ENCODE measurements around the gene WNT9B. TPM values are rescaled to one million over a fixed set of nuclear protein-coding genes. Genes with fewer than 3 reads are reported as not detected.
A peak's percentile ranks its signal among the peaks of the same experiment; 100 is the strongest.

Gene WNT9B
- total RNA-seq, 4 donors from 2014 or later = 0.31 to 0.81 (median 0.45) TPM; not detected in 1

DNA sequence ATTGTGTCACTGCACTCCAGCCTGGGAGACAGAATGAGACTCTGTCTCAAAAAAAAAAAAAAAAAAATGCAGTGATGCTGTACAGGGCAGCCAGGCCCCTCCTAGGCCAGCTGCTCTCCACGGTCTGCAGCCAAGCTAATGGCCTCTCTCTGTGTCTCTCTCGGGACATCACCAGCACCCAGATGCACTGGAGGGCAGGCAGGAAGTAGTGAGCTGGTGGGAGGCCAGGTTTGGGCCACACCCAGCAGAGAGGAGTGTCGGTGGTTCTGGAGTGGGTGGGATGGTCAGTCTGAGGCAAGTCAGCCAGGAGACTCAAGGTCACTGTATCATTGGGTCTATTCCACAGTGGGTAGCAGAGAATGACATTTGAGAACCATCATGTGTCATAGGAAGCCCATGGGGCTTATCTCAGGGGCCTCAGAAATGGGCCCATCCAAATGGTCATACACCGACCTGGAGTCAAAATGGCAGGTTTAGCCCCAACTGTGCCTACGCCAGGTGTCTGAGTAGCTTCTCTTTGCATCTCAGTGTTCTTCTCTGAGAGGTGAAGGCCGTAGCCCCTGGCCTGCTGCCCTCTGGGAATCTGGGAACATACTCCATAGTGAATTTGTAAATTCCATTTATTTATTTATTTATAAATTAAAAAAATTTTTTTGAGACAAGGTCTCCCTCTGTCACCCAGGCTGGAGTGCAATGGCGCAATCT, 22.7 kb downstream of the WNT9B start:
- no peak for ATAC-seq
- TF ChIP-seq POLR2A (IDR thresholded peaks at IDR 0.05) (no peak), POLR2AphosphoS5 (IDR thresholded peaks at IDR 0.05) (no peak), EP300 (IDR thresholded peaks at IDR 0.05) (no peak)
- TF ChIP-seq, protein P1, sequence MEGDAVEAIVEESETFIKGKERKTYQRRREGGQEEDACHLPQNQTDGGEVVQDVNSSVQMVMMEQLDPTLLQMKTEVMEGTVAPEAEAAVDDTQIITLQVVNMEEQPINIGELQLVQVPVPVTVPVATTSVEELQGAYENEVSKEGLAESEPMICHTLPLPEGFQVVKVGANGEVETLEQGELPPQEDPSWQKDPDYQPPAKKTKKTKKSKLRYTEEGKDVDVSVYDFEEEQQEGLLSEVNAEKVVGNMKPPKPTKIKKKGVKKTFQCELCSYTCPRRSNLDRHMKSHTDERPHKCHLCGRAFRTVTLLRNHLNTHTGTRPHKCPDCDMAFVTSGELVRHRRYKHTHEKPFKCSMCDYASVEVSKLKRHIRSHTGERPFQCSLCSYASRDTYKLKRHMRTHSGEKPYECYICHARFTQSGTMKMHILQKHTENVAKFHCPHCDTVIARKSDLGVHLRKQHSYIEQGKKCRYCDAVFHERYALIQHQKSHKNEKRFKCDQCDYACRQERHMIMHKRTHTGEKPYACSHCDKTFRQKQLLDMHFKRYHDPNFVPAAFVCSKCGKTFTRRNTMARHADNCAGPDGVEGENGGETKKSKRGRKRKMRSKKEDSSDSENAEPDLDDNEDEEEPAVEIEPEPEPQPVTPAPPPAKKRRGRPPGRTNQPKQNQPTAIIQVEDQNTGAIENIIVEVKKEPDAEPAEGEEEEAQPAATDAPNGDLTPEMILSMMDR (IDR thresholded peaks at IDR 0.05) = no peak
- H3K27me3 ChIP-seq = peaks cover 9% of the 10 kb centered on the region
- H3K4me1 ChIP-seq = no peaks in the 10 kb centered on the region
- H3K9me3 ChIP-seq = no peaks in the 10 kb centered on the region
- 65 to 78% methylated on average over 2 to 5 of the region's 7 CpGs for WGBS, 2 donors (ENCODE audit: low coverage in 1 of 2)
- no peak overlapping the region for H3K27ac ChIP-seq
- no peaks in the 10 kb centered on the region for H3K36me3 ChIP-seq
- H3K4me3 ChIP-seq = no peak overlapping the region

GRCh38 chr17:46874906-46875305, 23.5 kb downstream of the WNT9B start:
- no peaks in the 10 kb centered on the region for H3K9me3 ChIP-seq
- no peaks in the 10 kb centered on the region for H3K4me1 ChIP-seq
- TF ChIP-seq EP300 (IDR thresholded peaks at IDR 0.05) = no peak
- no peak for TF ChIP-seq POLR2A (IDR thresholded peaks at IDR 0.05)
- TF ChIP-seq, protein P1 (IDR thresholded peaks at IDR 0.05) = no peak
- TF ChIP-seq POLR2AphosphoS5 (IDR thresholded peaks at IDR 0.05) = no peak
- no peak overlapping the region for H3K27ac ChIP-seq
- WGBS, 2 donors (ENCODE audit: low coverage in 1 of 2) = 89% methylated on average over 4 of the region's 16 CpGs; no CpG with 5 or more reads in 1 of the 2 donors
- no peak for ATAC-seq
- no peaks in the 10 kb centered on the region for H3K36me3 ChIP-seq
- no peak overlapping the region for H3K4me3 ChIP-seq
- H3K27me3 ChIP-seq = peaks cover 9% of the 10 kb centered on the region

DNA sequence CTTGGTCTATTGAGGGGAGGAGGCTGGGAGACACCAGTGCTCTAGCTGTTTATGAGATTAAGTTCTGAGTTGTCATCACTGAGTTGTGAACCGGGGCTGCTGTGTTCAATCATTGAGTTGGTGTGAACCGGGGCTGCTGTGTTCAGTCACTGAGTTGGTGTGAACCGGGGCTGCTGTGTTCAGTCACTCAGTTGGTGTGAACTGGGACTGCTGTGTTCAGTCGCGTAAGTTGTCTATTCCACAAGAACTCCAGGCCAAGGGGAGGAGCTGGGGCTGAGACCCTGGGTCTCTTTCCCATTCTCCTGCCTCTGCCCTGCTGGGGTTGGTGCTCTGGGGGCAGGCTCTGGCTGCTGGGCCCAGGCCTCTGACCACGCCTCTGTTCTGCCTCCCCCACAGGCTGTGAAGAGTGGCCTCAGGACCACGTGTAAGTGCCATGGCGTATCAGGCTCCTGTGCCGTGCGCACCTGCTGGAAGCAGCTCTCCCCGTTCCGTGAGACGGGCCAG, 24.5 kb downstream of the WNT9B start:
- no peak overlapping the region for H3K27ac ChIP-seq
- H3K27me3 ChIP-seq = peaks cover 8% of the 10 kb centered on the region
- 100% methylated on average over 1 of the region's 13 CpGs; no CpG with 5 or more reads in 1 of the 2 donors for WGBS, 2 donors (ENCODE audit: low coverage in 1 of 2)
- no peaks in the 10 kb centered on the region for H3K36me3 ChIP-seq
- no peaks in the 10 kb centered on the region for H3K9me3 ChIP-seq
- ATAC-seq = no peak
- no peak for TF ChIP-seq POLR2AphosphoS5 (IDR thresholded peaks at IDR 0.05)
- no peak overlapping the region for H3K4me3 ChIP-seq
- no peaks in the 10 kb centered on the region for H3K4me1 ChIP-seq

- Histone ChIP-seq H3K4me3 (no peak overlapping the region), H3K27me3 (peaks cover 5% of the 10 kb centered on the region), H3K9me3 (no peaks in the 10 kb centered on the region), H3K36me3 (no peaks in the 10 kb centered on the region), H3K27ac (no peak overlapping the region), H3K4me1 (no peaks in the 10 kb centered on the region)
- no peak for ATAC-seq
- no peak for TF ChIP-seq EP300 (IDR thresholded peaks at IDR 0.05)
- TF ChIP-seq, protein P1 (IDR thresholded peaks at IDR 0.05) = no peak
- no peak for TF ChIP-seq POLR2AphosphoS5 (IDR thresholded peaks at IDR 0.05)
- no peak for TF ChIP-seq POLR2A (IDR thresholded peaks at IDR 0.05)
- 67% methylated on average over 2 of the region's 12 CpGs; no CpG with 5 or more reads in 1 of the 2 donors for WGBS, 2 donors (ENCODE audit: low coverage in 1 of 2)
These were observed 25.0 kb downstream of the WNT9B start for GRCh38 chr17:46876353-46876887.

DNA sequence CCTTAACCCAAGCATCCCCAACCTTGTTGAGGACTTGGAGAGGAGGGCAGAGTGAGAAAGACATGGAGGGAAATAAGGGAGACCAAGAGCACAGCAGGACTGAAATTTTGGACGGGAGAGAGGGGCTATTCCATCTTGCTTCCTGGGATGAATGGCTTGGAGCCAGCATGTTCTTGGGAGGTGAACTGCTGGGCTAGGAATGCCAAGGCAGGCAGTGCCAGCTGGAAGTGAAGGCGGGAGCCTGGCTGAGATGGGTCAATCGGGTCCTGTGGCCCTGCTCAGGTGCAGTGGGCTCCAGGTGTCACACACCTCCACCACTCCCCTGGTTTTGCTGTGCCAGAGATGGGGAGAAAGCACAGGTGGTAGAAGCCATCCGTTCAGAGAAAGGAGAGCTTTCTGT, 25.5 kb downstream of the WNT9B start:
- TF ChIP-seq, protein P1 (IDR thresholded peaks at IDR 0.05) = no peak
- no peak for TF ChIP-seq EP300 (IDR thresholded peaks at IDR 0.05)
- TF ChIP-seq POLR2AphosphoS5 (IDR thresholded peaks at IDR 0.05) = no peak
- TF ChIP-seq POLR2A (IDR thresholded peaks at IDR 0.05) = no peak
- Histone ChIP-seq H3K27me3 (peaks cover 5% of the 10 kb centered on the region), H3K4me1 (no peaks in the 10 kb centered on the region), H3K36me3 (no peaks in the 10 kb centered on the region), H3K9me3 (no peaks in the 10 kb centered on the region), H3K27ac (peak overlapping the region in 3 of 4 donors; percentile 20 to 60 (median 31)), H3K4me3 (no peak overlapping the region)
- 79 to 81% methylated on average over 2 to 3 of the region's 4 CpGs for WGBS, 2 donors (ENCODE audit: low coverage in 1 of 2)
- ATAC-seq = no peak

All from gastroesophageal sphincter (tissue), 4 donors.